Suprapubic skin (tissue), 4 donors: ENCODE measurements around the gene ENO1. TPM values are rescaled to one million over a fixed set of nuclear protein-coding genes. Genes with fewer than 3 reads are reported as not detected.

Experiments used
- DNase-seq, 2 donors: peaks; one replicate each; pipeline ENCODE4 v3.0.0-alpha.2; 2019; ENCODE audit warnings: low spot score in 2 of 2
- H3K27ac ChIP-seq: fragments of 200-600 bp; sonication (generic); one replicate; pipeline ENCODE4 v1.5.1; 2019
- H3K27me3 ChIP-seq: fragments of 200-600 bp; sonication (generic); one replicate; pipeline ENCODE4 v1.5.1; 2019
- H3K36me3 ChIP-seq: fragments of 200-600 bp; sonication (generic); one replicate; pipeline ENCODE4 v1.5.1; 2019
- H3K4me1 ChIP-seq: fragments of 200-600 bp; sonication (generic); one replicate; pipeline ENCODE4 v1.5.1; 2019
- H3K4me3 ChIP-seq: fragments of 200-600 bp; sonication (generic); one replicate; pipeline ENCODE4 v1.5.1; 2019; ENCODE audit warnings: mild to moderate bottlenecking
- H3K9me3 ChIP-seq: fragments of 200-600 bp; sonication (generic); one replicate; pipeline ENCODE4 v1.5.1; 2019
- CTCF ChIP-seq, 2 donors: fragments of 200-600 bp in 1 of 2; fragments of 450-650 bp in 1 of 2; sonication (generic) in 1 of 2; IDR thresholded peaks; one replicate each; pipeline ENCODE4 v1.5.1; 2016 to 2019; ENCODE audit warnings: antibody characterized with exemption in 2 of 2, mild to moderate bottlenecking in 1 of 2, moderate library complexity in 1 of 2
- EP300 ChIP-seq: sonication (generic); formaldehyde crosslinking; IDR thresholded peaks from one replicate; pipeline ENCODE4 v1.6.1; 2017; ENCODE audit warnings: antibody characterized with exemption
- POLR2A ChIP-seq, 2 donors: fragments of 450-650 bp; IDR thresholded peaks; one replicate each; pipeline ENCODE4 v1.6.1; 2017; ENCODE audit warnings: antibody characterized with exemption in 2 of 2, mild to moderate bottlenecking in 2 of 2, moderate library complexity in 2 of 2
- POLR2AphosphoS5 ChIP-seq, 3 donors: sonication (generic); formaldehyde crosslinking; IDR thresholded peaks; one replicate each; pipeline ENCODE4 v1.6.1; 2017; ENCODE audit warnings: antibody characterized with exemption in 3 of 3
- WGBS: methylation state at CpG from one replicate; pipeline ENCODE4 v1.1.5; 2018; 5-methylcytosine and 5-hydroxymethylcytosine counted together
- total RNA-seq, 4 donors: library from RNA; depleted of rRNA; stranded (reverse); fragments of >200 nt; gene quantifications; one replicate each; pipeline ENCODE4 v1.1.0, GENCODE V29; 2016

ENO1 gene
- total RNA-seq, 4 donors from 2014 or later, result 406 to 694 (median 578) TPM

GRCh38 chr1:8866792-8867415 is 11.6 kb downstream of the ENO1 start:
- no peak for TF ChIP-seq POLR2A (IDR thresholded peaks at IDR 0.05)
- TF ChIP-seq POLR2AphosphoS5 (IDR thresholded peaks at IDR 0.05), result no peak
- TF ChIP-seq EP300, result no peak
- no peak for TF ChIP-seq CTCF (IDR thresholded peaks at IDR 0.05)
- Histone ChIP-seq H3K4me1 (peaks cover 17% of the 10 kb centered on the region), H3K4me3 (no peak overlapping the region), H3K36me3 (peaks cover 100% of the 10 kb centered on the region), H3K9me3 (no peaks in the 10 kb centered on the region), H3K27me3 (no peaks in the 10 kb centered on the region), H3K27ac (no peak overlapping the region)
- 89% methylated on average over 10 of the region's 11 CpGs for WGBS
- no peak for DNase-seq

- Histone ChIP-seq H3K36me3 (peaks cover 100% of the 10 kb centered on the region), H3K9me3 (no peaks in the 10 kb centered on the region), H3K27ac (no peak overlapping the region), H3K4me3 (no peak overlapping the region), H3K4me1 (peaks cover 10% of the 10 kb centered on the region), H3K27me3 (no peaks in the 10 kb centered on the region)
- WGBS, result 74% methylated on average over 10 of the region's 10 CpGs
- no peak for DNase-seq
- TF ChIP-seq CTCF (IDR thresholded peaks at IDR 0.05) (no peak), POLR2AphosphoS5 (IDR thresholded peaks at IDR 0.05) (no peak), EP300 (no peak), POLR2A (IDR thresholded peaks at IDR 0.05) (no peak)
These were observed 12.2 kb downstream of the ENO1 start for GRCh38 chr1:8866173-8866791.

- no peak for TF ChIP-seq POLR2A (IDR thresholded peaks at IDR 0.05)
- no peaks in the 10 kb centered on the region for H3K9me3 ChIP-seq
- H3K36me3 ChIP-seq, result peaks cover 100% of the 10 kb centered on the region
- H3K4me3 ChIP-seq, result no peak overlapping the region
- no peaks in the 10 kb centered on the region for H3K27me3 ChIP-seq
- H3K4me1 ChIP-seq, result no peaks in the 10 kb centered on the region
- 84% methylated on average over 6 of the region's 6 CpGs for WGBS
- no peak overlapping the region for H3K27ac ChIP-seq
- no peak for DNase-seq
These were observed 13.7 kb downstream of the ENO1 start for GRCh38 chr1:8864713-8865344.

GRCh38 chr1:8863794-8864233 is 14.7 kb downstream of the ENO1 start:
- TF ChIP-seq CTCF (IDR thresholded peaks at IDR 0.05) (no peak), EP300 (no peak), POLR2A (IDR thresholded peaks at IDR 0.05) (no peak), POLR2AphosphoS5 (IDR thresholded peaks at IDR 0.05) (no peak)
- Histone ChIP-seq H3K27ac (no peak overlapping the region), H3K4me3 (no peak overlapping the region), H3K36me3 (peaks cover 96% of the 10 kb centered on the region), H3K4me1 (no peaks in the 10 kb centered on the region), H3K9me3 (no peaks in the 10 kb centered on the region), H3K27me3 (no peaks in the 10 kb centered on the region)
- no peak for DNase-seq
- 94% methylated on average over 13 of the region's 13 CpGs for WGBS

- no peaks in the 10 kb centered on the region for H3K27me3 ChIP-seq
These were observed 15.3 kb downstream of the ENO1 start for GRCh38 chr1:8863138-8863537.

More at GRCh38 chr1:8863138-8863537, 15.3 kb downstream of the ENO1 start:
- Histone ChIP-seq H3K4me1 (peaks cover 6% of the 10 kb centered on the region), H3K36me3 (peaks cover 96% of the 10 kb centered on the region), H3K9me3 (no peaks in the 10 kb centered on the region), H3K4me3 (no peak overlapping the region), H3K27ac (no peak overlapping the region)
- DNase-seq, result no peak
- TF ChIP-seq POLR2A (IDR thresholded peaks at IDR 0.05) (no peak), EP300 (no peak), CTCF (IDR thresholded peaks at IDR 0.05) (no peak), POLR2AphosphoS5 (IDR thresholded peaks at IDR 0.05) (no peak)
- WGBS, result 100% methylated on average over 2 of the region's 7 CpGs
